ENCODE data around the gene SCGB1A1.

DNA sequence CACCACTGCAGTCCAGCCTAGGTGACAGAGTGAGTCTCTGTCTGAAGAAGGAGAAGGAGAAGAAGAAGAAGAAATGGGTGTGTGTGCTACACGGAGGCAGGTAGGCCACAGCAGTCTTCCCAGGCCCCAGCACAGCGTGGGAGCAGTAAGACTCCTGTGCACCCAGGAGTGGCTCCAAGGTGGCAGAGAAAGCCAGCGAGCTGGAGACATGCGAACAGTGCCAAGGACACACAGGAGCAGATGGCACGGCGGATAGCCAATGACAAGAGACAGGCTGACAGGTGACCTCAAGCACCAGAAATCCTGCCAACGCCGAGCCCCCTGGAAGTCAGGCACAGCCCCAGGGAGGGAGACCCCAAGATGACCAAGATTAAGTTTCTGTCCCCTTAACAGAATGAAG lies 9.0 kb upstream of the SCGB1A1 start:
- TF ChIP-seq POLR2A (IDR thresholded peaks at IDR 0.05; ENCODE audit: low read length) (no peak), GATA1 (IDR thresholded peaks at IDR 0.05; ENCODE audit: low read depth, low read length) (no peak)
